ENCODE measurements around the gene CDH12. TPM values are rescaled to one million over a fixed set of nuclear protein-coding genes. Genes with fewer than 3 reads are reported as not detected.

CDH12 gene
- total and polyA plus RNA-seq, 9 donors: 0.05 to 3.4 (median 0.28) TPM; not detected in 4

DNA sequence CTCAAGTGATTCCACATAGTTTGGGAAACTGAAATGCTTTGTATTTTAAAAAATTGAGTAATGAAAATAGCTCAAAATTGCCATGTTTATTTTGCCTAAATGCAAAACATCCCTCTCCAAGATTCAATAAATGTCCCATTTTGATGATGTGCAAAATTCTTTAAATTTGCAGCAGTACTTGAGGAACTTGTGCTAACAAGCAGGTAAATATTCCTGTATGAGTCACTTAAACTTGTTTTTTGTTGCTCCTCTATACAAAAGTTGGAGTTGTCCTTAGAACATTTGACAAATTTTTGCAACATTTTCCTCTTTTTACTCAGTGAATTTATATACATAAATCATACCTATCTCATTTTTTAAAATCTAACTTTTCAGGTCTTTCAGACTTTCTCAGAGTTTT is 280.2 kb downstream of the CDH12 start:
- Histone ChIP-seq H3K27ac (no peak overlapping the region), H3K27me3 (no peaks in the 10 kb centered on the region), H3K9me3 (no peaks in the 10 kb centered on the region), H3K4me1 (ENCODE audit: insufficient read depth) (no peaks in the 10 kb centered on the region), H3K4me3 (no peak overlapping the region), H3K36me3 (no peaks in the 10 kb centered on the region)
- TF ChIP-seq, protein P1, sequence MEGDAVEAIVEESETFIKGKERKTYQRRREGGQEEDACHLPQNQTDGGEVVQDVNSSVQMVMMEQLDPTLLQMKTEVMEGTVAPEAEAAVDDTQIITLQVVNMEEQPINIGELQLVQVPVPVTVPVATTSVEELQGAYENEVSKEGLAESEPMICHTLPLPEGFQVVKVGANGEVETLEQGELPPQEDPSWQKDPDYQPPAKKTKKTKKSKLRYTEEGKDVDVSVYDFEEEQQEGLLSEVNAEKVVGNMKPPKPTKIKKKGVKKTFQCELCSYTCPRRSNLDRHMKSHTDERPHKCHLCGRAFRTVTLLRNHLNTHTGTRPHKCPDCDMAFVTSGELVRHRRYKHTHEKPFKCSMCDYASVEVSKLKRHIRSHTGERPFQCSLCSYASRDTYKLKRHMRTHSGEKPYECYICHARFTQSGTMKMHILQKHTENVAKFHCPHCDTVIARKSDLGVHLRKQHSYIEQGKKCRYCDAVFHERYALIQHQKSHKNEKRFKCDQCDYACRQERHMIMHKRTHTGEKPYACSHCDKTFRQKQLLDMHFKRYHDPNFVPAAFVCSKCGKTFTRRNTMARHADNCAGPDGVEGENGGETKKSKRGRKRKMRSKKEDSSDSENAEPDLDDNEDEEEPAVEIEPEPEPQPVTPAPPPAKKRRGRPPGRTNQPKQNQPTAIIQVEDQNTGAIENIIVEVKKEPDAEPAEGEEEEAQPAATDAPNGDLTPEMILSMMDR (IDR thresholded peaks at IDR 0.05): no peak
- no peak for TF ChIP-seq EP300 (IDR thresholded peaks at IDR 0.05)
- no peak for TF ChIP-seq POLR2A (IDR thresholded peaks at IDR 0.05)
- intact Hi-C loops (cut with DNase I): no loop called here
- no peak for DNase-seq

DNA sequence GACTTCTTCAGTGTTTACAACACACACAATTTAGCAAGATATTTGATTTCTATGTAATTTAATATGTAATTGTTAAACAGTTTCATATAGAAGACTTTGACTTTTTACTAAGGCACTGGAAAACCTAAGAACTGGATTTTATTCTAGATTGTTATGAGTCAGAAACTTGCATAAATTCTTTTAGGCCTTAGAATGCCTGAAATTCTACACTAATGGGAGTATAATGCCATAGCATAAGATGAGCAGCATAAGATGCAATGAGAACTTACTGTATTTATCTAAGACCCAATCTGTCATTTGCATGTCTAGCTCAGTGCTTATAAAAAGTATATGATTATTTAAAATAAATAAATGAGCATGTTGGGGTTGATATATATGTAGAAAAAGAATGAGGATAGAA is 285.2 kb downstream of the CDH12 start:
- H3K27me3 ChIP-seq: no peaks in the 10 kb centered on the region
- DNase-seq: no peak
- no peak for TF ChIP-seq EP300 (IDR thresholded peaks at IDR 0.05)
- no peaks in the 10 kb centered on the region for H3K4me1 ChIP-seq (ENCODE audit: insufficient read depth)
- intact Hi-C loops (cut with DNase I): no loop called here
- no peaks in the 10 kb centered on the region for H3K36me3 ChIP-seq
- no peak overlapping the region for H3K27ac ChIP-seq
- no peaks in the 10 kb centered on the region for H3K9me3 ChIP-seq
- H3K4me3 ChIP-seq: no peak overlapping the region

DNA sequence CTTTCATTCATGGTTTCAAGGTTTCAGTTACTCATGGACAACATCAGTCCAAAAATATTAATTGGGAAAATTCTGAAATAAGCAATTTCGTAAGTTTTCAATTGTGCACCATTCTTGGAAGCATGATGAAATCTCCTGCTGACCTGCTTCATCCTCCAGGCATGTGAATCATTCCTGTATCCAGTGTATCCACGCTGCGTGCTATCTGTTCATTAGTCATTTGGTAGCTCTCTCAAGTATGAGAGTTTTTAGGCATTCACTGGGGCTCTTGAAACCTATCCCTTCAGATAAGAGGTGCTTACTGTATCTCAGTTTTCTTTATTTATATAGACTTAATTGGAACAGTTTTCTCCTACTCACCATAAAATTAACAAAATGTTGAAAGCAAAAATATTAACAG is 293.0 kb downstream of the CDH12 start:
- intact Hi-C loops (cut with DNase I): no loop called here
- H3K36me3 ChIP-seq: no peaks in the 10 kb centered on the region
- H3K27ac ChIP-seq: no peak overlapping the region
- H3K9me3 ChIP-seq: no peaks in the 10 kb centered on the region
- 40 to 50% (median 40%) methylated on average over 3 of the region's 3 CpGs for WGBS, 3 donors
- TF ChIP-seq EP300 (IDR thresholded peaks at IDR 0.05): no peak
- no peak for TF ChIP-seq POLR2A (IDR thresholded peaks at IDR 0.05)
- TF ChIP-seq, protein P1 (IDR thresholded peaks at IDR 0.05): no peak
- H3K4me3 ChIP-seq: no peak overlapping the region
- DNase-seq: no peak
- H3K4me1 ChIP-seq (ENCODE audit: insufficient read depth): no peaks in the 10 kb centered on the region
- no peaks in the 10 kb centered on the region for H3K27me3 ChIP-seq

DNA sequence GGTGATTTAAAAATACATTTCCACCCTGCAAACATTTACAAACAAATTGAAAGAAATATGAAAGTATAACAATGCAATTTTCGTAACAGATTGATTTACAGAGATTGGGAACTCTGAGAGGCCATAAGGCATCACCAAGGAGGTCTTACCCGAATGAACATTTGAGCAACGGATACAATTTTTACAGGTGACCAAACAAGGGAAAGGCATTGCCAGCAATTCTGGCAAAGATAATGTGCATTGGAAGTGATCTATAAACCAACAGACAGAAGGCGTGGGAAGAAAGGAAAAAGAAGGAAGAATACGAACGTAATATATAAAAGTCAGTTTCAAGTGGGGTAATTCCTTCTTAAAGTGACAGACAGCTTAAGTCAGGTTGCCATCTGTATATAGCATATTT is 295.9 kb downstream of the CDH12 start:
- TF ChIP-seq POLR2A (IDR thresholded peaks at IDR 0.05) (no peak), EP300 (IDR thresholded peaks at IDR 0.05) (no peak)
- TF ChIP-seq, protein P1 (IDR thresholded peaks at IDR 0.05): no peak
- H3K4me1 ChIP-seq (ENCODE audit: insufficient read depth): no peaks in the 10 kb centered on the region
- intact Hi-C loops (cut with DNase I): no loop called here
- H3K36me3 ChIP-seq: no peaks in the 10 kb centered on the region
- H3K27ac ChIP-seq: no peak overlapping the region
- DNase-seq: no peak
- H3K4me3 ChIP-seq: no peak overlapping the region
- no peaks in the 10 kb centered on the region for H3K27me3 ChIP-seq
- 83 to 85% (median 84%) methylated on average over 6 of the region's 6 CpGs for WGBS, 3 donors
- no peaks in the 10 kb centered on the region for H3K9me3 ChIP-seq

DNA sequence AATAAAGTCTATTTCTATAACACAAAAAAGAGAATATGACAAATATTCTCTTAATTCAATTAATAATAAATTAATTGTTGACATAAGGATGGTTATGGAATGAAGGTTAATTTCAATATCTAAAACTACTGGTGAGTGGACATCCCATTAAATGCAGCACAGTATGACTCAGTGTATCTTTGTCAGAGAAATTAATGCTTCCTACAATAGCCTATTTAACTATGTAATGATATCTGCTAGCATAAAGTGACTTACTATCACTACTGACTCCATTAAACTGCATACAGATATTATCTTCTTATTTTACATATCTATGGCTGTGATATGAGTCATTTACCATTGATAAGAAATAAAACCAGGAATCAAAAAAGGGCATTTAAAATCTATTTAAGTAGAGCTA is 298.7 kb downstream of the CDH12 start:
- H3K27me3 ChIP-seq: no peaks in the 10 kb centered on the region
- no peak overlapping the region for H3K27ac ChIP-seq
- intact Hi-C loops (cut with DNase I): no loop called here
- H3K4me1 ChIP-seq (ENCODE audit: insufficient read depth): no peaks in the 10 kb centered on the region
- H3K36me3 ChIP-seq: no peaks in the 10 kb centered on the region
- no peaks in the 10 kb centered on the region for H3K9me3 ChIP-seq
- H3K4me3 ChIP-seq: no peak overlapping the region
- no peak for DNase-seq
- TF ChIP-seq POLR2A (IDR thresholded peaks at IDR 0.05) (no peak), EP300 (IDR thresholded peaks at IDR 0.05) (no peak)
- TF ChIP-seq, protein P1 (IDR thresholded peaks at IDR 0.05): no peak

Data from ovary (tissue), 9 donors.